CD14-positive monocyte (primary cell): ENCODE measurements around the gene JARID2. TPM values are rescaled to one million over a fixed set of nuclear protein-coding genes. Genes with fewer than 3 reads are reported as not detected.

Source experiments
- DNase-seq, 3 donors: peaks; one replicate each; pipeline ENCODE4 v3.0.0-alpha.2; 2011 to 2022
- H2AFZ ChIP-seq: 2 replicates; pipeline ENCODE4 v1.6.0; 2012; ENCODE audit warnings: mild to moderate bottlenecking, low read depth, low read length, inconsistent platforms; ENCODE audit not compliant: insufficient read depth, poor library complexity, severe bottlenecking
- H3K27ac ChIP-seq, 2 donors: 1 replicate in 1 of 2; 2 replicates in 1 of 2; pipeline ENCODE4 v1.5.1; 2012 to 2013; ENCODE audit warnings: low read length in 2 of 2, control low read depth in 1 of 2, inconsistent platforms in 1 of 2, low read depth in 1 of 2, mild to moderate bottlenecking in 1 of 2
- H3K27me3 ChIP-seq, 2 donors: one replicate each; pipeline versions ENCODE4 v1.6.0 to v1.6.1; 2011 to 2013; ENCODE audit warnings: low read length in 2 of 2; ENCODE audit not compliant: control insufficient read depth in 2 of 2, insufficient read depth in 2 of 2
- H3K36me3 ChIP-seq, 2 donors: replicated peaks in 1 of 2; 1 replicate in 1 of 2; 2 replicates in 1 of 2; pipeline versions ENCODE4 v1.5.1 to v1.6.1; 2012 to 2013; ENCODE audit warnings: low read length in 2 of 2, control low read depth in 1 of 2, inconsistent platforms in 1 of 2, mild to moderate bottlenecking in 1 of 2; ENCODE audit not compliant: insufficient read depth in 2 of 2, control insufficient read depth in 1 of 2
- H3K4me1 ChIP-seq, 2 donors: 1 replicate in 1 of 2; 2 replicates in 1 of 2; pipeline versions ENCODE4 v1.5.1 to v1.6.1; 2012 to 2013; ENCODE audit warnings: low read length in 2 of 2, control low read depth in 1 of 2, inconsistent platforms in 1 of 2, mild to moderate bottlenecking in 1 of 2, moderate library complexity in 1 of 2; ENCODE audit not compliant: insufficient read depth in 2 of 2, control insufficient read depth in 1 of 2
- H3K4me2 ChIP-seq: replicated peaks from 2 replicates; pipeline ENCODE3; 2012; ENCODE audit warnings: low read length, moderate library complexity, mild to moderate bottlenecking; ENCODE audit not compliant: poor library complexity, severe bottlenecking; ENCODE audit errors: extremely low read depth
- H3K4me3 ChIP-seq, 3 experiments: fragments of 200-600 bp in 1 of 3; sonication (generic) in 1 of 3; replicated peaks in 1 of 3; 1 replicate in 2 of 3; 2 replicates in 1 of 3; pipeline ENCODE4 v1.5.1; 2011 to 2013; ENCODE audit warnings: low read length in 3 of 3, mild to moderate bottlenecking in 3 of 3, control low read depth in 2 of 3, low read depth in 2 of 3, inconsistent platforms in 1 of 3, moderate library complexity in 1 of 3
- H3K79me2 ChIP-seq: 2 replicates; pipeline ENCODE4 v1.6.0; 2012; ENCODE audit warnings: mild to moderate bottlenecking, control low read depth, inconsistent platforms, low read length, moderate library complexity; ENCODE audit not compliant: insufficient read depth
- H3K9ac ChIP-seq: 2 replicates; pipeline ENCODE4 v1.6.0; 2017; ENCODE audit warnings: low read length, mild to moderate bottlenecking; ENCODE audit not compliant: insufficient read depth, poor library complexity, severe bottlenecking
- H3K9me3 ChIP-seq, 2 donors: replicated peaks in 1 of 2; 1 replicate in 1 of 2; 2 replicates in 1 of 2; pipeline versions ENCODE4 v1.5.1 to v1.6.1; 2012 to 2013; ENCODE audit warnings: low read length in 2 of 2, control low read depth in 1 of 2; ENCODE audit not compliant: control insufficient read depth in 1 of 2, insufficient read depth in 1 of 2
- H4K20me1 ChIP-seq: 2 replicates; pipeline ENCODE4 v1.6.0; 2012; ENCODE audit warnings: mild to moderate bottlenecking, low read length, control low read depth, moderate library complexity; ENCODE audit not compliant: insufficient read depth
- H3K27ac Mint-ChIP-seq, 7 donors: one replicate each; pipeline ENCODE4 v1.8.0; 2020; ENCODE audit warnings: mild to moderate bottlenecking in 7 of 7, mixed read lengths in 7 of 7, moderate library complexity in 6 of 7, inconsistent platforms in 2 of 7
- H3K27me3 Mint-ChIP-seq, 3 donors: one replicate each; pipeline ENCODE4 v1.8.0; 2021 to 2022; ENCODE audit warnings: low read depth in 3 of 3, mild to moderate bottlenecking in 3 of 3, mixed read lengths in 3 of 3, moderate library complexity in 3 of 3, inconsistent platforms in 1 of 3
- H3K36me3 Mint-ChIP-seq, 2 donors: one replicate each; pipeline ENCODE4 v1.8.0; 2020; ENCODE audit warnings: mixed read lengths in 2 of 2, inconsistent platforms in 1 of 2, mild to moderate bottlenecking in 1 of 2
- H3K4me1 Mint-ChIP-seq: one replicate; pipeline ENCODE4 v1.8.0; 2020; ENCODE audit warnings: mild to moderate bottlenecking, mixed read lengths
- H3K4me3 Mint-ChIP-seq, 2 donors: one replicate each; pipeline ENCODE4 v1.8.0; 2020; ENCODE audit warnings: mild to moderate bottlenecking in 2 of 2, mixed read lengths in 2 of 2, moderate library complexity in 1 of 2
- H3K9me3 Mint-ChIP-seq, 7 donors: one replicate each; pipeline ENCODE4 v1.8.0; 2020 to 2022; ENCODE audit warnings: mixed read lengths in 7 of 7, mild to moderate bottlenecking in 6 of 7, moderate library complexity in 6 of 7, inconsistent platforms in 2 of 7
- WGBS: methylation state at CpG from one replicate; pipeline ENCODE4 v1.1.5; 2013; ENCODE audit warnings: missing lambda C conversion rate; ENCODE audit not compliant: insufficient coverage; 5-methylcytosine and 5-hydroxymethylcytosine counted together
- intact Hi-C, 2 donors: fragments of 100-400 bp; cut with micrococcal nuclease; formaldehyde crosslinking; loops; one replicate each; pipeline versions ENCODE4 v1.15.0 to v1.15.1; 2023
- polyA plus RNA-seq, 3 donors: library from polyadenylated mRNA; depleted of rRNA in 1 of 3; unstranded in 2 of 3; stranded (reverse) in 1 of 3; fragments of 300-500 nt in 2 of 3; fragments of >200 nt in 1 of 3; fragmentation: Illumina TruSeq in 2 of 3; gene quantifications; 1 replicate in 2 of 3; 2 replicates in 1 of 3; pipeline ENCODE4 v1.2.3, GENCODE V29; 2012 to 2021
- TF ChIP-seq, protein P1 (sequence below): fragments of 200-600 bp; IDR thresholded peaks from one replicate; pipeline ENCODE4 v1.8.0; 2022; ENCODE audit warnings: antibody characterized with exemption, mild to moderate bottlenecking

The JARID2 gene
- polyA plus RNA-seq, 3 donors, result 6.8 to 17.5 (median 12.5) TPM

DNA sequence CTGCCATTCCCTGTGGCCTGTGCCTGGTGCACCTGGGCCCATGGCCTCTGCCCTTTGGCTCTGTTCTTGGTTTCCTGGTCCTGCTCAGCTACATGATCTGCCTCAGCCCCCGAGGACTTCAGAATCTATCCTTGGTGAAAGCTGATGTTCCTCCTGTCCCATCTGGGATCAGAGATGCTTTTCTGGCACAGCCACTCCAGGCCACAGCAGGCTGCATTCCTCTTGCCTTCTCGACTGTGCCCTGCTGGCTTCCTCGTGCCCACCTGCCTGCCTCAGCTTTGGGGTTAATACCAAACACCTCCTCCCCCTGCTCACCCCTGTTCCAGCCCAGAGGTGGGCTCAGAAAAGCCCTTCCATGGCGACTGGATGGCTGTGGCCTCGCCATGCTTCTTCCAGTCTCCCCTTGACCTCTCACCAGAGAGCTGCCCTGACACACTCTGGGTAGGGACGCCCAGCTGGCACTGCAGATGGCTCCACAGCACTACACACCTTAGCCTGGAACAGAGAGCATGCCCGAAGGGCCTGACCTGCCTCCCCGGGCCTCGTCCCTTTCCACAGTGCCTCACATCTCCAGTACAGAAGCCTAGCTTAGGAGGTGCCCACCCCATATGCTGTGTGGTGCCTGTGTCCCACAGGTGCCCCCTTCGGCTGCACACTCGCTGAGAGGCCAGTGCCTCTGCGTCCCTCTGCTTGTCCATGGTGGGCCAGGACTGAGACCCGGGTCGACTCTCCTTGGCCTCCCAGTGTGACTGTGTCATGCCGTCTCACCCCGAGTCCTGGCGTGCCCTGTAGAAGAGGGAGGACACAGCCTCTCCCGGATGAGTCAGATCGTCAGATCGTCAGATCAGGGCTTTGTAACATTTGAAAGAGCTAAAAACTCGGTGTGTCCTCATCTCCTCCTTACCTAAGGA is 268.2 kb downstream of the JARID2 start:
- TF ChIP-seq, protein P1, sequence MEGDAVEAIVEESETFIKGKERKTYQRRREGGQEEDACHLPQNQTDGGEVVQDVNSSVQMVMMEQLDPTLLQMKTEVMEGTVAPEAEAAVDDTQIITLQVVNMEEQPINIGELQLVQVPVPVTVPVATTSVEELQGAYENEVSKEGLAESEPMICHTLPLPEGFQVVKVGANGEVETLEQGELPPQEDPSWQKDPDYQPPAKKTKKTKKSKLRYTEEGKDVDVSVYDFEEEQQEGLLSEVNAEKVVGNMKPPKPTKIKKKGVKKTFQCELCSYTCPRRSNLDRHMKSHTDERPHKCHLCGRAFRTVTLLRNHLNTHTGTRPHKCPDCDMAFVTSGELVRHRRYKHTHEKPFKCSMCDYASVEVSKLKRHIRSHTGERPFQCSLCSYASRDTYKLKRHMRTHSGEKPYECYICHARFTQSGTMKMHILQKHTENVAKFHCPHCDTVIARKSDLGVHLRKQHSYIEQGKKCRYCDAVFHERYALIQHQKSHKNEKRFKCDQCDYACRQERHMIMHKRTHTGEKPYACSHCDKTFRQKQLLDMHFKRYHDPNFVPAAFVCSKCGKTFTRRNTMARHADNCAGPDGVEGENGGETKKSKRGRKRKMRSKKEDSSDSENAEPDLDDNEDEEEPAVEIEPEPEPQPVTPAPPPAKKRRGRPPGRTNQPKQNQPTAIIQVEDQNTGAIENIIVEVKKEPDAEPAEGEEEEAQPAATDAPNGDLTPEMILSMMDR, result no peak
- Histone ChIP-seq H2AFZ (no peak overlapping the region), H3K4me3 (no peak overlapping the region), H3K9ac (no peak overlapping the region), H3K4me2 (no peak overlapping the region), H4K20me1 (peaks cover 97% of the 10 kb centered on the region), H3K27ac (peak overlapping the region in 1 of 2 donors; percentile 84), H3K4me1 (peaks cover 7 to 15% of the 10 kb centered on the region in 2 donors), H3K9me3 (no peaks in the 10 kb centered on the region), H3K79me2 (peaks cover 23% of the 10 kb centered on the region), H3K27me3 (no peaks in the 10 kb centered on the region), H3K36me3 (peaks cover 99 to 100% of the 10 kb centered on the region in 2 donors)
- Mint-ChIP-seq H3K36me3 (peaks cover 92 to 100% of the 10 kb centered on the region in 2 donors), H3K4me1 (peaks cover 10% of the 10 kb centered on the region), H3K27me3 (peaks cover 0 to 5% (median 2%) of the 10 kb centered on the region in 3 donors), H3K27ac (peak overlapping the region; percentile 18 to 88 (median 73)), H3K4me3 (no peak overlapping the region), H3K9me3 (no peaks in the 10 kb centered on the region)
- intact Hi-C loops, result no loop called here
- DNase-seq, result no peak
- 97% methylated on average over 18 of the region's 21 CpGs for WGBS

DNA sequence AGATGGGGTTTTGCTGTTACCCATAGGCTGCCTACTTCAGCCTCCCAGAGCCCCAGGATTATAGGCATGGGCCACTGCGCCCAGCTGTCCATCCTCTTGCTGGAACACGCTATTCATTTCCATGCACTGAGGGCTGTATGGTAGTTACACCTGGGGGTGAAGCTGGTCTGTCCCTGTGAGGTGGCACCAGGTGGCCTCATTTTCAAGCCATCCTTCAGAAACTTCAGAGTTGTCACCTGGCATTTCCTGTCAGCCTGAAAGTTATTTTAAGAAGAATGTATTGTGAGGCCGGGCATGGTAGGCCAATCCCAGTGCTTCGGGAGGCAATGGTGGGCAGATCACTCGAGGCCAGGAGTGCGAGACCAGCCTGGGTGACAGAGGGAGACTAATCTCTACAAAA is 269.4 kb downstream of the JARID2 start:
- no peak overlapping the region for H3K4me3 Mint-ChIP-seq
- Histone ChIP-seq H3K4me2 (no peak overlapping the region), H3K27ac (peak overlapping the region in 1 of 2 donors; percentile 84), H4K20me1 (peaks cover 96% of the 10 kb centered on the region), H3K9me3 (no peaks in the 10 kb centered on the region), H2AFZ (no peak overlapping the region), H3K36me3 (peaks cover 99 to 100% of the 10 kb centered on the region in 2 donors), H3K79me2 (peaks cover 11% of the 10 kb centered on the region), H3K9ac (no peak overlapping the region), H3K27me3 (no peaks in the 10 kb centered on the region), H3K4me1 (peaks cover 7 to 9% of the 10 kb centered on the region in 2 donors), H3K4me3 (no peak overlapping the region)
- TF ChIP-seq, protein P1, result no peak
- intact Hi-C loops, result no loop called here
- peak overlapping the region in 4 of 7 donors; percentile 45 to 84 (median 76) for H3K27ac Mint-ChIP-seq
- peaks cover 92 to 100% of the 10 kb centered on the region in 2 donors for H3K36me3 Mint-ChIP-seq
- H3K4me1 Mint-ChIP-seq, result peaks cover 10% of the 10 kb centered on the region
- no peaks in the 10 kb centered on the region for H3K9me3 Mint-ChIP-seq
- H3K27me3 Mint-ChIP-seq, result peaks cover 0 to 5% (median 2%) of the 10 kb centered on the region in 3 donors
- DNase-seq, result no peak
- 100% methylated on average over 2 of the region's 6 CpGs for WGBS
